H1 (cell line): ENCODE data around the gene PAK6. TPM values are rescaled to one million over a fixed set of nuclear protein-coding genes. Genes with fewer than 3 reads are reported as not detected.

Source experiments
- CTCF ChIA-PET: fragments of 300-600 bp; sonication (Branson Sonifier 250); formaldehyde crosslinking; loops from one replicate; lab custom pipeline; 2021; ENCODE audit not compliant: partially characterized antibody; lab: Charles Lee
- POLR2A ChIA-PET: fragments of 300-600 bp; sonication (Branson Sonifier 250); formaldehyde crosslinking; loops from one replicate; lab custom pipeline; 2021; ENCODE audit warnings: inconsistent platforms; ENCODE audit not compliant: partially characterized antibody; lab: Charles Lee
- DNase-seq, 2 experiments: peaks; one replicate each; pipeline versions ENCODE4 v3.0.0 to v3.0.0-alpha.2; 2010 to 2022; ENCODE audit warnings: low spot score in 2 of 2, low read depth in 1 of 2, mixed read lengths in 1 of 2
- FAIRE-seq: peaks from 2 replicates; lab custom pipeline; 2011; peaks lifted over from hg19 to GRCh38; lab: Jason Lieb, UNC
- H2AFZ ChIP-seq: 2 replicates; pipeline ENCODE4 v1.8.1; 2012; ENCODE audit warnings: low read length, inconsistent platforms
- H2AK5ac ChIP-seq: 2 replicates; pipeline ENCODE4 v1.6.1; 2013; ENCODE audit warnings: low read depth, low read length
- H2BK120ac ChIP-seq: replicated peaks from 2 replicates; pipeline ENCODE3; 2013; ENCODE audit warnings: low read depth, low read length, inconsistent platforms
- H2BK12ac ChIP-seq: 2 replicates; pipeline ENCODE4 v1.6.1; 2013; ENCODE audit warnings: low read depth, low read length
- H2BK15ac ChIP-seq: 2 replicates; pipeline ENCODE4 v1.6.1; 2013; ENCODE audit warnings: low read length
- H2BK20ac ChIP-seq: 2 replicates; pipeline ENCODE4 v1.6.1; 2013; ENCODE audit warnings: low read length
- H2BK5ac ChIP-seq: 2 replicates; pipeline ENCODE4 v1.6.1; 2013; ENCODE audit warnings: low read depth, low read length
- H3K14ac ChIP-seq: 2 replicates; pipeline ENCODE4 v1.6.1; 2013; ENCODE audit warnings: inconsistent platforms; ENCODE audit not compliant: insufficient read length
- H3K18ac ChIP-seq: 2 replicates; pipeline ENCODE4 v1.6.1; 2013; ENCODE audit warnings: low read length; ENCODE audit errors: extremely low read depth
- H3K23ac ChIP-seq: 2 replicates; pipeline ENCODE4 v1.6.1; 2013; ENCODE audit warnings: inconsistent platforms; ENCODE audit not compliant: insufficient read length
- H3K23me2 ChIP-seq: 2 replicates; pipeline ENCODE4 v1.6.1; 2013; ENCODE audit warnings: low read depth, low read length
- H3K27ac ChIP-seq: 2 replicates; pipeline ENCODE4 v1.6.1; 2011; ENCODE audit warnings: low read depth, low read length, inconsistent platforms
- H3K27me3 ChIP-seq, 4 experiments: replicated peaks in 1 of 4; 1 replicate in 1 of 4; 2 replicates in 3 of 4; pipeline versions ENCODE4 v1.6.1 to v1.8.1; 2011 to 2013; ENCODE audit warnings: low read length in 3 of 4, mild to moderate bottlenecking in 3 of 4, inconsistent platforms in 2 of 4, mixed read lengths in 2 of 4, moderate library complexity in 1 of 4; ENCODE audit not compliant: control insufficient read depth in 3 of 4, insufficient read depth in 3 of 4; ENCODE audit errors: extremely low read depth in 1 of 4
- H3K36me3 ChIP-seq, 4 experiments: 2 replicates each; pipeline versions ENCODE4 v1.6.1 to v1.8.1; 2011 to 2013; ENCODE audit warnings: mild to moderate bottlenecking in 4 of 4, low read length in 3 of 4, moderate library complexity in 2 of 4, control low read depth in 1 of 4, inconsistent platforms in 1 of 4; ENCODE audit not compliant: insufficient read depth in 4 of 4, control insufficient read depth in 2 of 4
- H3K4ac ChIP-seq: replicated peaks from 2 replicates; pipeline ENCODE3; 2013; ENCODE audit warnings: low read length, low read depth, mixed read lengths, inconsistent platforms; ENCODE audit not compliant: insufficient read length
- H3K4me1 ChIP-seq, 4 experiments: replicated peaks in 1 of 4; 1 replicate in 1 of 4; 2 replicates in 3 of 4; pipeline versions ENCODE4 v1.6.1 to v1.8.1; 2011 to 2013; ENCODE audit warnings: low read length in 3 of 4, inconsistent platforms in 2 of 4, mixed read lengths in 1 of 4; ENCODE audit not compliant: insufficient read depth in 4 of 4, control insufficient read depth in 3 of 4
- H3K4me2 ChIP-seq, 2 experiments: 2 replicates each; pipeline versions ENCODE4 v1.6.1 to v1.8.1; 2011 to 2013; ENCODE audit warnings: low read depth in 2 of 2, low read length in 2 of 2, control low read depth in 1 of 2, inconsistent platforms in 1 of 2, mild to moderate bottlenecking in 1 of 2; ENCODE audit not compliant: insufficient read depth in 1 of 2
- H3K4me3 ChIP-seq, 4 experiments: fragments of 200-600, 300-600 bp in 1 of 4; sonication (generic), shearing (Covaris generic), sonication (Bioruptor Twin) in 1 of 4; 2 replicates each; pipeline versions ENCODE4 v1.5.1 to v1.8.1; 2011 to 2016; ENCODE audit warnings: low read length in 4 of 4, low read depth in 3 of 4, control low read depth in 2 of 4, inconsistent platforms in 2 of 4, mild to moderate bottlenecking in 2 of 4, mixed read lengths in 1 of 4, moderate library complexity in 1 of 4; ENCODE audit not compliant: insufficient read depth in 2 of 4; ENCODE audit errors: extremely low read depth in 1 of 4
- H3K56ac ChIP-seq: replicated peaks from 2 replicates; pipeline ENCODE3; 2013; ENCODE audit warnings: low read depth, mild to moderate bottlenecking, mixed read lengths, low read length, inconsistent platforms; ENCODE audit not compliant: insufficient read length
- H3K79me1 ChIP-seq: 2 replicates; pipeline ENCODE4 v1.6.1; 2013; ENCODE audit warnings: low read depth, low read length, control low read depth
- H3K79me2 ChIP-seq, 2 experiments: 2 replicates each; pipeline versions ENCODE4 v1.6.1 to v1.8.1; 2012 to 2013; ENCODE audit warnings: low read length in 2 of 2, mild to moderate bottlenecking in 2 of 2, inconsistent platforms in 1 of 2; ENCODE audit not compliant: insufficient read depth in 2 of 2, control insufficient read depth in 1 of 2
- H3K9ac ChIP-seq, 4 experiments: replicated peaks in 1 of 4; 1 replicate in 1 of 4; 2 replicates in 3 of 4; pipeline versions ENCODE4 v1.6.1 to v1.8.1; 2011 to 2013; ENCODE audit warnings: low read depth in 3 of 4, low read length in 3 of 4, control low read depth in 2 of 4, mild to moderate bottlenecking in 2 of 4, moderate library complexity in 2 of 4, inconsistent platforms in 1 of 4; ENCODE audit errors: extremely low read depth in 1 of 4
- H3K9me3 ChIP-seq, 2 experiments: 2 replicates each; pipeline versions ENCODE4 v1.6.1 to v1.8.1; 2012 to 2013; ENCODE audit warnings: mild to moderate bottlenecking in 2 of 2, moderate library complexity in 2 of 2, control low read depth in 1 of 2, inconsistent platforms in 1 of 2, low read depth in 1 of 2, low read length in 1 of 2, mixed read lengths in 1 of 2; ENCODE audit not compliant: insufficient read depth in 2 of 2
- H4K20me1 ChIP-seq, 2 experiments: replicated peaks in 1 of 2; 2 replicates each; pipeline versions ENCODE3 to v1.8.1; 2011 to 2013; ENCODE audit warnings: inconsistent platforms in 2 of 2, low read length in 2 of 2, mild to moderate bottlenecking in 1 of 2; ENCODE audit not compliant: insufficient read depth in 2 of 2, control insufficient read depth in 1 of 2
- H4K5ac ChIP-seq: 2 replicates; pipeline ENCODE4 v1.6.1; 2013; ENCODE audit warnings: low read length, low read depth, mixed read lengths, inconsistent platforms; ENCODE audit not compliant: insufficient read length
- H4K8ac ChIP-seq: 2 replicates; pipeline ENCODE4 v1.8.0; 2013; ENCODE audit warnings: mild to moderate bottlenecking, moderate library complexity, low read length, inconsistent platforms; ENCODE audit not compliant: insufficient read depth; ENCODE audit errors: extremely low read depth
- H4K91ac ChIP-seq: replicated peaks from 2 replicates; pipeline ENCODE3; 2013; ENCODE audit warnings: low read length, mixed read lengths, inconsistent platforms; ENCODE audit not compliant: insufficient read length
- WGBS, 2 experiments: shearing (Covaris generic) in 1 of 2; methylation state at CpG; one replicate each; pipeline versions ENCODE4 v1.1.6 to v1.1.7; 2013 to 2015; ENCODE audit warnings: low lambda C conversion rate in 2 of 2, mixed read lengths in 2 of 2, inconsistent platforms in 1 of 2, low coverage in 1 of 2, missing lambda C conversion rate in 1 of 2; ENCODE audit not compliant: insufficient replicate concordance in 2 of 2, insufficient coverage in 1 of 2, insufficient read length in 1 of 2; ENCODE audit errors: extremely low coverage in 1 of 2, missing lambda C conversion rate in 1 of 2; 5-methylcytosine and 5-hydroxymethylcytosine counted together
- polyA plus RNA-seq, 7 experiments: library from polyadenylated mRNA; depleted of rRNA in 3 of 7; stranded (reverse) in 5 of 7; unstranded in 2 of 7; fragments of >200 nt in 5 of 7; fragments of 200-250 nt in 2 of 7; gene quantifications; 1 replicate in 5 of 7; 2 replicates in 1 of 7; 4 replicates in 1 of 7; pipeline versions ENCODE4 v1.2.1 to v1.2.3, GENCODE V29; 2011 to 2013; ENCODE audit warnings: missing spikeins in 2 of 7, mixed read lengths in 2 of 7
- total RNA-seq: library from RNA; stranded (reverse); fragmentation: NEBNext Ultra II Directional; extraction: Animal tissue kit (Norgen Biotek cat#: 25700); gene quantifications from 2 replicates; pipeline ENCODE4 v1.2.1, GENCODE V29; 2021

PAK6 gene
- total and polyA plus RNA-seq, 2 of the 8 experiments (the other 6 are each of a cell fraction or from before 2014, with no cell fraction given) = 6.9 to 9.4 TPM

GRCh38 chr15:40296561-40297230 is 57.8 kb downstream of the PAK6 start:
- H3K36me3 ChIP-seq = no peaks in the 10 kb centered on the region
- H4K8ac ChIP-seq = no peak overlapping the region; the same call in 1 of the 2 replicates
- no peak overlapping the region; the same call in 1 of the 2 replicates for H3K18ac ChIP-seq
- H3K4me2 ChIP-seq = peak overlapping the region in 1 of 2 experiments; percentile 30; a peak in 1 of 4 replicates
- no peak overlapping the region for H2BK120ac ChIP-seq
- no peak overlapping the region for H3K14ac ChIP-seq
- DNase-seq (no peak), FAIRE-seq (no peak)
- H3K4ac ChIP-seq = no peak overlapping the region
- H3K56ac ChIP-seq = no peak overlapping the region
- peak overlapping the region; percentile 17; the same call in 1 of the 2 replicates for H2BK12ac ChIP-seq
- H3K27ac ChIP-seq = no peak overlapping the region
- no peaks in the 10 kb centered on the region for H3K79me1 ChIP-seq
- ChIA-PET POLR2A (interaction anchor here (0.7 to 1.6 kb wide), 4 partner anchors 13 to 57 kb away, joined by 3 to 5 read pairs (median 4); partner anchors contain the start of gene ANKRD63), CTCF (interaction anchor here (0.7 to 16.2 kb wide), 6 partner anchors 11 to 192 kb away, joined by 3 to 518 read pairs (median 106); partner anchors contain the start of genes ANKRD63, CCDC9B, INAFM2 and PLCB2)
- 0 out of 4 replicates have a peak, but pooled peaks cover 0 to 3% of the 10 kb centered on the region in 2 experiments for H3K9me3 ChIP-seq
- H2BK5ac ChIP-seq = 0 out of 2 replicates have a peak overlapping the region, but pooled peaks have one; percentile 2
- peaks cover 0 to 1% of the 10 kb centered on the region in 2 experiments for H4K20me1 ChIP-seq
- H4K5ac ChIP-seq = no peak overlapping the region
- no peak overlapping the region for H2AK5ac ChIP-seq
- H3K4me1 ChIP-seq = peaks cover 0 to 18% (median 5%) of the 10 kb centered on the region in 4 experiments; a peak in 6 of 7 replicates
- H4K91ac ChIP-seq = peak overlapping the region; percentile 79
- no peaks in the 10 kb centered on the region for H3K79me2 ChIP-seq
- no peak overlapping the region for H3K9ac ChIP-seq
- 0 out of 2 replicates have a peak overlapping the region, but pooled peaks have one; percentile 29 for H2BK15ac ChIP-seq
- H3K27me3 ChIP-seq = peaks cover 6 to 23% (median 15%) of the 10 kb centered on the region in 4 experiments; a peak in 6 of 7 replicates
- H3K23ac ChIP-seq = no peak overlapping the region
- no peaks in the 10 kb centered on the region for H3K23me2 ChIP-seq
- H3K4me3 ChIP-seq = no peak overlapping the region
- H2AFZ ChIP-seq = no peak overlapping the region
- WGBS, 2 experiments = 79% methylated on average over 5 of the region's 5 CpGs; no CpG with 5 or more reads in 1 of the 2 experiments
- no peak overlapping the region for H2BK20ac ChIP-seq
